ENCODE measurements around the gene ABCB4.

- no peak for TF ChIP-seq ZFX (IDR thresholded peaks at IDR 0.05)
- TF ChIP-seq SIN3A (IDR thresholded peaks at IDR 0.05; ENCODE audit: low read depth), result no peak
- no peak for TF ChIP-seq POLR2AphosphoS5 (IDR thresholded peaks at IDR 0.05; ENCODE audit: low read depth, low read length)
- no peak for TF ChIP-seq ZBTB33 (IDR thresholded peaks at IDR 0.05; ENCODE audit: extremely low read depth, insufficient replicate concordance, low read length)
- no peak for TF ChIP-seq TCF7L2 (IDR thresholded peaks at IDR 0.05; ENCODE audit: borderline replicate concordance, extremely low read depth, insufficient read depth, insufficient read length)
- no peak for TF ChIP-seq CTCF (IDR thresholded peaks at IDR 0.05 in 2 of 3, conservative IDR thresholded peaks at IDR 0.05 in 1 of 3; ENCODE audit: borderline replicate concordance in 1 of 3, insufficient read depth in 1 of 3, low read depth in 2 of 3, low read length in 2 of 3)
- no peak for TF ChIP-seq POLR2A (IDR thresholded peaks at IDR 0.05; ENCODE audit: borderline replicate concordance, extremely low read depth, insufficient read depth, insufficient read length)
- TF ChIP-seq YY1 (IDR thresholded peaks at IDR 0.05; ENCODE audit: extremely low read depth, insufficient replicate concordance, low read depth, low read length), result no peak
- TF ChIP-seq ATF3 (IDR thresholded peaks at IDR 0.05), result no peak
Observed at GRCh38 chr7:87497482-87497881, 22.0 kb upstream of the ABCB4 start.

Data from HCT116 (cell line).